ENCODE data around the gene TTC13.

The TTC13 gene

DNA sequence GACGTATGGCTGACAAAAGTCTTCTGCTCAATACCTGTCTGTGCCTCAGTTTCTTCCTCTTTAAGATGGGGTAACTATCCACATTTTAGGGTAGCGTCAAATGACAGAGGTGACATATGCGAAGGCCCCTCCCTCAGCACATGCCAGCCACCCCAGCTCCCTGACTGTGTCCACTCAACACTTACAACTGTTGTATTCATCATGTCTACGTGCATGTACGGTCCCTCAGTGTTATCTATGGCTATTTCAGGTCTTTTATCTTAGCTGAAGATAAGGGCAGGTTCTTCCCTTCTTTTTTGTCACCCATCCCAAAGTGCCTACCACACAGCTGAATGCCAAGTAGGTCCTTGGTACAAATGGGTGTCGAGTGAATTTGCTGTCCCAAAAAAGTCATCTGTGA is 102.0 kb downstream of the TTC13 start:
- DNase-seq (ENCODE audit: low read depth in 1 of 2, low spot score in 1 of 2), result no peak

DNA sequence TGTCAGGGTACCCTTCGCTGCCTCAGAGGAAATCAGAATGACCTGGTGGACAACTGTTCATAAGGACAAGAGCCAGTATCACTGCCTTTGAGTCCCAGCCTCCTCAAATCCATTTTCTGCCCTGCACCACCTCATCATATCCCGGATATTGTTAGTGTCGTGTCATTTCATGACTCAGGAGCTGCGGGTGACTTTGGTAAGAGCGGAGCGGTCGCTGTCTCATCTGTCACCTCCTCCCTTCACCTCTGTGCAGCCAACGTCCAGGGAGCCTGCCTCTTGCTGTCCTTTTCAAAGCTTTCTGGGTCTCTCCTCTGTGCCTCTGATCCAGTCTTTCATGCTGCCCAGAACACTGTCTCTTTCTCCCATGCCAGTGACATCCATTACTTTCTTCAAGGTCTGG is 103.3 kb downstream of the TTC13 start:
- DNase-seq (ENCODE audit: low read depth in 1 of 2, low spot score in 1 of 2), result no peak

DNA sequence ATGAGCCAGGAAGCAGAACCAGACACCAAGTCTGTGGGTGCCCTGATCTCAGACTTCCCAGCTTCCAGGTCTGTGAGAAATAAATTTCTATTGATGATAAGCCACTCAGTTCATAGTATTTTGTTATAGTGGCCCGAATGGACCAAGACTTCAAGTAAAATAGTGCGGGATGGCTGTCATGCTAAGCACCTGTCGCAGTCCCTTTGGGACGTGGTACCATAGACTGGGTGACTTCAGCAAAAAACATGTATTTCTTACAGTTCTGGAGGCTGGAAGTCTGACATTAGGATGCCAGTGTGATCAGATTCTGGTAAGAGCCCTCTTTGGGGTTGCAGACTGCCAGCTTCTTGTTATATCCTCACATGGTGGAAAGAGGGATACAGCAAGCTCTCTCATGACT is 107.7 kb downstream of the TTC13 start:
- no peak for DNase-seq (ENCODE audit: low read depth in 1 of 2, low spot score in 1 of 2)

DNA sequence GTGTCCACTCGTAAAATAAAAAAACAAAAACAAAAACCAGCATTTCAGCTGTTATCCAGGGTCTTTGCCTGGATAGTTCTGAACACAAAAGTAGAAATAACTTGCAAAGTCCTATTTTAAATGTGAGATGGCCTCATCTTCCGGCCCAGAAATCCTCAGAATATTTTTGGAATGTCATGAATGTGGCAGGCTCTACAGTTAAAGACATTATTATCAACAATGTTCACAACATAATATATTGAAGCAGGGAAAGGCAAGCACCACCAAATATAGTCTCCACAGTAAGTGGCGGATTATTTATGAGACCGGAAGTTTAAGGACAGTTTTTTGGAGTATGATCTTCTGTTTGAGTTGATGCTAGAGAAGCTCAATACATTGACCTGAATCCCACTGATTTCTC is 109.2 kb downstream of the TTC13 start:
- DNase-seq (ENCODE audit: low read depth in 1 of 2, low spot score in 1 of 2), result no peak

DNA sequence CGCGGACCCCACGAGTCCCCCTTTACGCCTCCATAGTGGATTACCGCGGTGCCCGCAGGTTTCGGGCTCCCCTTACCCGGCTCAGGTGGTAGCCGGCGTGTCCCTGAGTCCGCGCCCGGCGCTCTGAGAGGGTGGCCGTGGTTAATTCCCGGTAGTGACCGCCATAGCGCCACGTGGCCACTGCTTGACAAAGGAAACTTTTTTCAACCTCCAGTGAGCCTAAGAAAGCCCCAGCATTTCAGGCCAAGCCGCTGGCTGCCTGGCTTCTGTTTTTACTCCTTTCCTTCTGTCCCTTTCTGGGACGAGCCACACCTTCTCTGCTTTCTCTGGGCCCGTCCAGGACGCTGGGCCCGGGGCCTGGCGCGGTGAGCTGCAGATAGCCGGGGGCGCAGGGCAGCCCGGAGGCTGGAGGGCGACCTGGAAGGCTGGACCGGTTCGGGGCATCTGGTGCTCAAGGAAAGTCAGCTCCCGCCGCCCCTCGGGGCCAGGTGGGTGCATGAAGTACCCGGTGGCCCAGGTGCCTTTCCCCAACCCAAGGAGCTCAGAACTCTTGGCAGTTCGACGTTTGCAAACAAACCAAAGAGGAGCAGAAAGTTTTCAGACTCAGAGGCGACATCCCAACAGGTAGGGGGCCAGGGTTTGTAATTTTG is 109.8 kb downstream of the TTC13 start:
- peak in 1 of 2 donors; percentile 9 for DNase-seq (ENCODE audit: low read depth in 1 of 2, low spot score in 1 of 2)

DNA sequence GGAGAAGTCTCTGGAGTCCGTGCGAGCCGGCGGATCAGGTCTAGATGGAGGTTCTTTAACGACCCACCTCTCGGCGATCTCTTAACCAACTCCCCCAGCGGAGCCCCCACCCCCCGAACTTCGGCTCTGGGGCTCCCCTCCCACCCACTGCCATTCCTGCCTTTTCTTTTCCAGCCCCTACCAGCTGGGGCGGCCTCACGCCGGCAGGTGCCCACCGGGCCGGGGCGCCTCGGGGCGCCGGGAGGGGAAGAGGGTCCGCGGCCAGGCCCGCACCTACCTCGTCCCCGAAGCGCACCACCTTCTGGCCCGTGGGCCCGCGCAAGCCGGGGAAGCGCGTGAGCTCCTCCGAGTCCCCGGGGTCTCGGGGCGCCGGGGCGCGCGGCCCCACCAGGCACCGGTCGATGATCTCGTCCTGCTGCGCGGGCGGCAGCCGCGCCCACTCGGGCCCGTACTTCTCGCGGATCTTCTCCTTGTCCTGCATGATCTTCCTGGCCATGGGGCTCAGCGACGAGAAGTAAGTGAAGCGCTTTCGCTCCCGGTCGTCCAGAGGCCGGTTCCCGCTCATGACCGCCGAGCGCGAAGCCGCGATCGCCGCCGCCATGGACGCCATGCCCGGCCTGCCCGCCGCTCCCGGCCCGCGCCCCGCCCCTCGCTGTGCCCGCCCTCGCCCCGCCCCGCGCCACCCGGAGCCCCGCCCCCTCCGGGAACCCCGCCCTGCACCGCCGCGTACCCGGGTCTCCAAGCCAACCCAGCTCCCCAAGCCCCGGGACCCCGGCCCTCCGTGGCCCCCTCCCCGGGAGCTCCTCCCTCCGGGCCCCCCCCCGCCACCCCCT is 110.5 kb downstream of the TTC13 start, which contains the start of gene C1orf198:
TSS of gene C1orf198 (minus strand) at position 619 of the 833 bp plus-strand sequence. CDS start at position 610, 9 bp downstream.
- peak; percentile 52 to 74 for DNase-seq (ENCODE audit: low read depth in 1 of 2, low spot score in 1 of 2)

- no peak for DNase-seq (ENCODE audit: low read depth in 1 of 2, low spot score in 1 of 2)
These were observed 111.4 kb downstream of the TTC13 start for GRCh38 chr1:230867101-230867902.

GRCh38 chr1:230866171-230867070 is 112.2 kb downstream of the TTC13 start:
- DNase-seq (ENCODE audit: low read depth in 1 of 2, low spot score in 1 of 2), result no peak

- DNase-seq (ENCODE audit: low read depth in 1 of 2, low spot score in 1 of 2), result no peak
These were observed 113.4 kb downstream of the TTC13 start for GRCh38 chr1:230865062-230865817.

DNA sequence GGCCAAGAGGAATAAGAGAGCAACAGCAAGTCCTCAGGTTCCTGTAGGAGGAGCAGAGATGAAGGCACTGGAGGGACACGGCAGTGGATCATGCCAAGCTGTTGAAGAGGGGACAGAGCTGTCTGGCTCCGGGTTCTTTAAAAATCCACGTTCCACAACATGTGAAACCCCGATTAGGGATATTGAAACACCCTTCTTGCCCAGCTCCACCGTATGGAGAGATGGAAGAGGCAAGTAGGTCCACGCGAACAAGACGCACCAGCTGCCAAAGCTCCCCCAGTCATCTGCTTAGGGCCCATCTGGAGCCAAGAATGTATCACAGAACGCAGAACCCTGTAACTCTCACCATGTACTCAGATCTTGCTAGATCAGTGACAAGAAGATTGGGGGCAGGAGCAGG is 114.2 kb downstream of the TTC13 start:
- no peak for DNase-seq (ENCODE audit: low read depth in 1 of 2, low spot score in 1 of 2)

- no peak for DNase-seq (ENCODE audit: low read depth in 1 of 2, low spot score in 1 of 2)
These were observed 115.2 kb downstream of the TTC13 start for GRCh38 chr1:230863449-230863848.

DNA sequence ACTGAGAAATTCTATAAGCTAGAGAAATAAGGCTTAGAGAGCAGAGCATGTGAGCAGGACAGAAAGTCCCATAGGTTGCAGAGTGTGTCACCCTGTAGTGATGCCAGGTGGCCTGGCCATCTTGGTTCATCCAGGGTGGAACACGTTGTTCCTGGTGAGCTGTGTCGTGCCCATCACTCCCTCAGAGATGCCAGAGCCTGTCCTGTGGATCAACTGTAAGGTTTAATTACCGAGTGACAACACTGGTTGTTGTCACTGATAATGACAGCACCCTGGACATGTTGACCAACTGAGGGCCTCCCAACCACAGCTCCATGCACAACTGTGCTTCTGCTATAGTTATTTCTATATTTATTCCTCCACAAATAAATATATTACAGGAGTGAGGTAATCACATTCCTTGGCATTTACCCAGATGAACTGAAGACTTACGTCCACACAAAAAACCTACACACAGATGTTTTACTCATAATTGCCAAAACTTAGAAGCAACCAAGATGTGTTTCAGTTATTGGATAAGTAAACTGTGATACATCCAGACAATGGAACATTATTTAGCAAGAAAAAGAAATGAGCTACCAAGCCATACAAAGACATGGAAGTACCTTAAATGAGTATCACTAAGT is 116.6 kb downstream of the TTC13 start:
- no peak for DNase-seq (ENCODE audit: low read depth in 1 of 2, low spot score in 1 of 2)

DNA sequence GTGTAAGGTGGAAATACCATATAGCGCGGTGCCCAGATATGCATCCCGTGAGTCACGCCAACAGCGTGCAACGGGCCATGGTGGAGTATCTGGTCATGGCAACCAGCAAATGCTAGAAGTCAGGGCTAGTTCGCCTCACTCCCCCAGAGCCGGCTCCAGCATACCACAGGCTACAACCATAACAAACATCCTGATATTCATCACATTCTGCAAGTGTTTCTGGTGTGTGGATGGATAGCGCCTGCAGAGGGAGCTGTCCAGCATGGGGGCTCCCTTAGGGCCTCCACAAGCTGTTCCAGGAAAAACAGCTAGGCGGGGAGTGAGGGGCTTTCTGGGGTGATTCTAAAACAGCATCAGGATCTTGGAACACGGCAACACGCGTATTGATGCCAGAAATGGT is 117.2 kb downstream of the TTC13 start:
- no peak for DNase-seq (ENCODE audit: low read depth in 1 of 2, low spot score in 1 of 2)

DNA sequence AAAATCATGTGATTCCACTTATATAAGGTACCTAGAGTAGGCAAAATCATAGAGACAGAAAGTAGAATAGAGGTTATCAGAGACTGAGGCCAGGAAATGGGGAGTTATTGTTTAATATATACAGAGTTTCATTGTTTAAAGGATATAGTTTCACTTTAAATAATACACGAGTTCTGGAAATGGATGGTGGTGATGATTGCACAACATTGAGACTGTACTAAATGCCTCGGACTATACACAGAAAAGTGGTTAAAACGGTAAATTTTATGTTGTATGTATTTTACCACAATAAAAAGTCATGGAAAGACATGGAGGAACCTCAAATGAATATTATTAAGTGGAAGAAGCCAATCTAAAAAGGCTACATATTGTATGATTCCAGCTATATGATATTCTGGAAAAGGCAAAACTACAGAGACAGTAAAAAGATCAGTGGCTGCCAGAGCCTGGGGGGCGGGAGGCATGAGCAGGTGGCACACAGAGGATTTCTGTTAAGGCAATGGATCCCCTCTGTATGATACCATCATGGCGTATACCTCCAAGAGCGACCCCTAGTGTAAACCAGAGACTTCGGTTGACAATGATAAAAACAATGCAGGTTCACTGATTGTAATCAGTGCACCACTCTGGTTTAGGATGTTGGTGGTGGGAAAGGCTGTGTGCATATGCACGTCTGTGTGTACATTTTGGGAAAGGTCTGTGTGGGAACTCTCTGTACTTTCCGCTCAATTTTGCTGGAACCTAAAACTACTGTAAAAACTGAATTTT is 117.9 kb downstream of the TTC13 start:
- no peak for DNase-seq (ENCODE audit: low read depth in 1 of 2, low spot score in 1 of 2)

DNA sequence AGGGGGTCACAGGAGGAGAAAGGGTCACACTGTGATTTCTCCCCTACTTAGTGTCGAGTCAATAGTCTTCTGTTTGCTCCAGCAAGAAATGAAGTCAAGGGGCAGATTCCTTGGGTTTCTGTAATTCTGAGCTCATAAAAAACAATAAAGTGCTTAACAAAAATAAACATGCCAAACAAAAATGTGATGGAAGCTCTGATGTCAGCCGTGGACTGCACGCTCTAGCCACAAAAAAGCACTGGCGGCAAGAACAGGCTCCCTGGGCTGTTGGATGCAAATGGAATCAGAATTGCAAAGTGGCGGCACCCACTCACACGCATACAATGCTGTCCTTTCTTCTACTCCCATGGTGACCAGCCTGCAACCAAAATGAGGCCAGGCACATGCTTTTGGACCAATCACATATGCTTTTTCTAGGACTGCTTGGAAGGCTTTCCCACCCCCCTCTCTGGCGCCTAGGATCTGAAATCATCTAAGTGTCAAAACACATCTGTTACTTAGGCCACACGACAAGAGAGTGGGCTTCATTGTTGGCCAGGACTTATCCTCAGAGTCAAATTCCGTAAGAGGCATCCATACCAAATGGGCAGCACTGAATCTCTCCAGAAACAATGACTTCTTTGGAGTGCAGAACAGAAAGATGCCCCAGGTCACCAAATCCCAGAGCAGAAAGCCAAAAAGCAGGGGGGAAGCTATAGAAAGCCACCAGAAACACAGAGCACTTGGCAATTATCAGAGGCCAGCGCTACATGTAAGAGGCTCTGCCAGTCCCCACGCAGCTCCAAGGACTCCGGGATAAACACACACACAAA is 119.5 kb downstream of the TTC13 start:
- no peak for DNase-seq (ENCODE audit: low read depth in 1 of 2, low spot score in 1 of 2)

- no peak for DNase-seq (ENCODE audit: low read depth in 1 of 2, low spot score in 1 of 2)
These were observed 120.3 kb downstream of the TTC13 start for GRCh38 chr1:230858236-230858820.

GRCh38 chr1:230857822-230858221 is 120.8 kb downstream of the TTC13 start:
- no peak for DNase-seq (ENCODE audit: low read depth in 1 of 2, low spot score in 1 of 2)

GRCh38 chr1:230857077-230857476 is 121.6 kb downstream of the TTC13 start:
- DNase-seq (ENCODE audit: low read depth in 1 of 2, low spot score in 1 of 2), result no peak

Measured in activated CD4-positive, alpha-beta T cell treated with anti-CD3 and anti-CD28 coated beads, Interleukin-2, amount 50 U/mL, for 24 hours (primary cell).